ENCODE data around the gene TMC6.
"Not testable (repeated sequence)": the region's sequence is repeated elsewhere in the genome, so short reads cannot be mapped to it uniquely, and the experiment has no call there.

TMC6 gene

GRCh38 chr17:78128551-78129350 is at the start of gene TMC6:
TSS of gene TMC6 (minus strand) at chr17:78128755. CDS start at chr17:78126832, 1,923 bp downstream.
- peak; percentile 73 for DNase-seq

GRCh38 chr17:78176548-78177025 is 48.0 kb upstream of the TMC6 start:
- DNase-seq: peak; percentile 85

GRCh38 chr17:78175643-78175981 is 47.1 kb upstream of the TMC6 start:
- no peak for DNase-seq

- DNase-seq: no peak
These were observed 46.5 kb upstream of the TMC6 start for GRCh38 chr17:78174870-78175642.

- DNase-seq: no peak
These were observed 45.9 kb upstream of the TMC6 start for GRCh38 chr17:78174346-78174869.

GRCh38 chr17:78173097-78173715 is 44.7 kb upstream of the TMC6 start:
- DNase-seq: no peak

- DNase-seq: no peak
These were observed 43.9 kb upstream of the TMC6 start for GRCh38 chr17:78172249-78173051.

GRCh38 chr17:78171591-78172248 is 43.2 kb upstream of the TMC6 start:
- DNase-seq: not testable (repeated sequence)

GRCh38 chr17:78170692-78171590 is 42.4 kb upstream of the TMC6 start:
- peak; percentile 41 for DNase-seq

GRCh38 chr17:78168903-78169793 is 40.6 kb upstream of the TMC6 start:
- peak; percentile 67 for DNase-seq

GRCh38 chr17:78168242-78168902 is 39.8 kb upstream of the TMC6 start, which contains the start of gene SYNGR2:
TSS of gene SYNGR2 (plus strand) at chr17:78168581. CDS start at chr17:78168617, 36 bp downstream.
- DNase-seq: peak; percentile 91

GRCh38 chr17:78166416-78166815 is 37.9 kb upstream of the TMC6 start:
- DNase-seq: no peak

- no peak for DNase-seq
These were observed 36.4 kb upstream of the TMC6 start for GRCh38 chr17:78164748-78165607.

- DNase-seq: no peak
These were observed 35.6 kb upstream of the TMC6 start for GRCh38 chr17:78163881-78164747.

GRCh38 chr17:78159575-78160158 is 31.1 kb upstream of the TMC6 start:
- DNase-seq: no peak

Data from stimulated activated CD8-positive, alpha-beta memory T cell treated with anti-CD3 and anti-CD28 coated beads, Interleukin-4, amount 100 ng/mL, for 48 hours (primary cell).